Liver (tissue), 9 donors: ENCODE results near the gene GAB2. TPM values are rescaled to one million over a fixed set of nuclear protein-coding genes. Genes with fewer than 3 reads are reported as not detected.

Source experiments
- DNase-seq: peaks from one replicate; pipeline ENCODE4 v3.0.0-alpha.2; 2017; ENCODE audit warnings: low spot score
- H3K27ac ChIP-seq, 2 donors: one replicate each; pipeline ENCODE4 v1.7.0; 2013; ENCODE audit warnings: inconsistent platforms in 2 of 2, low read length in 2 of 2, control low read depth in 1 of 2, low read depth in 1 of 2, mild to moderate bottlenecking in 1 of 2
- H3K27me3 ChIP-seq, 4 donors: one replicate each; pipeline versions ENCODE4 v1.6.1 to v1.7.0; 2013; ENCODE audit warnings: low read length in 3 of 4, inconsistent platforms in 1 of 4, mild to moderate bottlenecking in 1 of 4, moderate library complexity in 1 of 4; ENCODE audit not compliant: control insufficient read depth in 4 of 4, insufficient read depth in 4 of 4
- H3K36me3 ChIP-seq, 4 donors: one replicate each; pipeline versions ENCODE4 v1.6.1 to v1.7.0; 2013; ENCODE audit warnings: low read length in 3 of 4, mild to moderate bottlenecking in 3 of 4, low read depth in 1 of 4, moderate library complexity in 1 of 4; ENCODE audit not compliant: control insufficient read depth in 4 of 4, insufficient read depth in 3 of 4
- H3K4me1 ChIP-seq, 4 donors: one replicate each; pipeline versions ENCODE4 v1.6.1 to v1.7.0; 2013; ENCODE audit warnings: low read length in 3 of 4, mild to moderate bottlenecking in 3 of 4, moderate library complexity in 1 of 4; ENCODE audit not compliant: control insufficient read depth in 4 of 4, insufficient read depth in 4 of 4
- H3K4me3 ChIP-seq, 3 donors: one replicate each; pipeline versions ENCODE4 v1.6.1 to v1.7.0; 2013; ENCODE audit warnings: low read length in 3 of 3, control low read depth in 1 of 3, low read depth in 1 of 3, mild to moderate bottlenecking in 1 of 3
- H3K9ac ChIP-seq, 2 donors: one replicate each; pipeline ENCODE4 v1.7.0; 2013; ENCODE audit warnings: low read length in 2 of 2, mild to moderate bottlenecking in 2 of 2, moderate library complexity in 2 of 2, control low read depth in 1 of 2, low read depth in 1 of 2
- H3K9me3 ChIP-seq, 4 donors: one replicate each; pipeline versions ENCODE4 v1.6.1 to v1.7.0; 2013; ENCODE audit warnings: low read length in 3 of 4; ENCODE audit not compliant: control insufficient read depth in 4 of 4
- EGR1 ChIP-seq, 2 donors: IDR thresholded peaks; 2 replicates each; pipeline ENCODE4 v1.6.1; 2016 to 2018; ENCODE audit warnings: antibody characterized with exemption in 2 of 2, low read depth in 2 of 2
- FOXA1 ChIP-seq: IDR thresholded peaks from 2 replicates; pipeline ENCODE4 v1.6.1; 2016; ENCODE audit warnings: antibody characterized with exemption
- FOXA2 ChIP-seq: IDR thresholded peaks from 2 replicates; pipeline ENCODE4 v1.6.1; 2016; ENCODE audit warnings: antibody characterized with exemption
- GABPA ChIP-seq, 2 donors: IDR thresholded peaks in 1 of 2; conservative IDR thresholded peaks in 1 of 2; 2 replicates each; pipeline ENCODE4 v1.6.1; 2016; ENCODE audit warnings: antibody characterized with exemption in 2 of 2, mild to moderate bottlenecking in 1 of 2, moderate library complexity in 1 of 2
- HNF4A ChIP-seq, 2 donors: conservative IDR thresholded peaks; 2 replicates each; pipeline ENCODE4 v1.6.1; 2016; ENCODE audit warnings: antibody characterized with exemption in 2 of 2, mild to moderate bottlenecking in 2 of 2
- HNF4G ChIP-seq: IDR thresholded peaks from 2 replicates; pipeline ENCODE4 v1.6.1; 2016; ENCODE audit warnings: antibody characterized with exemption
- JUND ChIP-seq, 2 donors: IDR thresholded peaks; 2 replicates each; pipeline ENCODE4 v1.6.1; 2016; ENCODE audit warnings: antibody characterized with exemption in 2 of 2
- NR2F2 ChIP-seq: IDR thresholded peaks from 2 replicates; pipeline ENCODE4 v1.6.1; 2016; ENCODE audit warnings: antibody characterized with exemption
- RAD21 ChIP-seq, 2 donors: IDR thresholded peaks; 2 replicates each; pipeline ENCODE4 v1.6.1; 2016; ENCODE audit warnings: antibody characterized with exemption in 2 of 2, mild to moderate bottlenecking in 2 of 2
- RXRA ChIP-seq, 2 donors: IDR thresholded peaks; 2 replicates each; pipeline ENCODE4 v1.6.1; 2017 to 2018; ENCODE audit warnings: antibody characterized with exemption in 2 of 2, mild to moderate bottlenecking in 1 of 2
- SP1 ChIP-seq: IDR thresholded peaks from 2 replicates; pipeline ENCODE4 v1.6.1; 2018; ENCODE audit warnings: antibody characterized with exemption, mild to moderate bottlenecking
- TAF1 ChIP-seq: conservative IDR thresholded peaks from 2 replicates; pipeline ENCODE4 v1.6.1; 2016; ENCODE audit warnings: antibody characterized with exemption, mild to moderate bottlenecking
- YY1 ChIP-seq: IDR thresholded peaks from 2 replicates; pipeline ENCODE4 v1.6.1; 2016; ENCODE audit warnings: antibody characterized with exemption, mild to moderate bottlenecking
- WGBS: extraction: QIAGEN DNeasy Blood & Tissue Kit; methylation state at CpG from one replicate; pipeline ENCODE4 v1.1.7; 2013; 5-methylcytosine and 5-hydroxymethylcytosine counted together
- polyA plus RNA-seq, 2 donors: library from polyadenylated mRNA; stranded (reverse) in 1 of 2; unstranded in 1 of 2; fragments of 200-250 nt in 1 of 2; fragments of >200 nt in 1 of 2; fragmentation: Nextera tagmentation in 1 of 2; extraction: Ambion mirVana in 1 of 2; gene quantifications; one replicate each; pipeline versions ENCODE4 v1.2.1 to v1.2.3, GENCODE V29; 2013 to 2015
- total RNA-seq, 2 donors: library from RNA; depleted of rRNA; stranded (reverse); fragments of >200 nt; gene quantifications; one replicate each; pipeline ENCODE4 v1.2.3, GENCODE V29; 2014
- TF ChIP-seq, protein P1 (sequence below): IDR thresholded peaks from 2 replicates; pipeline ENCODE4 v1.6.1; 2016; ENCODE audit warnings: antibody characterized with exemption
- TF ChIP-seq, protein P2 (sequence below): IDR thresholded peaks from 2 replicates; pipeline ENCODE4 v1.6.1; 2016; ENCODE audit warnings: antibody characterized with exemption
- TF ChIP-seq, protein P3 (sequence below): IDR thresholded peaks from 2 replicates; pipeline ENCODE4 v1.6.1; 2016; ENCODE audit warnings: antibody characterized with exemption, mild to moderate bottlenecking
- donor health status: healthy.
- donor health status: healthy.
- donor health status: healthy.
- donor health status: healthy.
- donor health status: healthy.

Gene GAB2
- total and polyA plus RNA-seq, 4 donors: 1.3 to 3.6 (median 2.5) TPM

DNA sequence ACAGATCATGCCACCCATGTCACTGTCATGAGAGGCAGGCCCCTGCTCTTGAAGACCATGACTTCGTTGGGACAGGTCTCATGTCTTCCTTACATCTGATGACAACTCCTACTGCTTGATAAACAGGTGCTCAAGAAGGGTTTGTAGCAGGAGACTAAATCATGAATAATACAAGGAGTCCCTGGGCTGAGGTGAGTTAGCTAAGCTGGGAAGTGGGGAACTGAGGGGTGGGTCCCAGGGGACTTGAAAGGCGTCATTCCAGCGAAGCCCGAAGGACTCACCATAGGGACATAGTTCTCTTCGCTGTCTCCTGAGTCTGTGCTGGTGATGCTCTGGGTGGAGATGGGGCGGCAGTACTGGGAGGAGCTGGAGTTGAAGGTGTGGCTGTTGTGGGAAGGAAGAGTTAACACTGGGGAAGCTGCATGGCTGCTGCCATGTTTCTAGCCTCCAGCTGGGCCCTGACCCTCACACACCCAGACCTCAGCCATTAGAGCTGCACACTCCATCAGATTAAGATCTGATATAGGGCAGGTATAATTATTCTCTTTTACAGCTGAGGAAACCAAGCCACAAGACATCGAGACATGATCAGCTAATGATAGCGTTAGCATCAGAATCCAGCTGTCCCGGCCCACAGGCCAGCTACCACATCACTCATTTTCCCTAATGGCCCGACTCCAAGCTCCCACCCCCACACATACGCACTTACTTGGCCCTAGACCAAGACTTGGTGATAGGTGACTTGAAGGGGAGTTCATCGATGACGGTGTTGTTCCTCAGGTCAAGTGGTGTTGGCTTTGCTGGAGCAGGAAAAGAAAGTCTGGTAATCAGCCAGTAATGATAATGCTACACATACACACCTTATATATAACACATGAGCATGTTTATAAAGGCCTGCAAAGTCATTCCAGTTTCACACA is 196.0 kb downstream of the GAB2 start:
- no peaks in the 10 kb centered on the region for H3K9me3 ChIP-seq
- no peak for DNase-seq
- WGBS: 90% methylated on average over 13 of the region's 13 CpGs
- H3K9ac ChIP-seq: no peak overlapping the region
- no peak overlapping the region for H3K27ac ChIP-seq
- no peaks in the 10 kb centered on the region for H3K4me1 ChIP-seq
- no peak overlapping the region for H3K4me3 ChIP-seq
- TF ChIP-seq SP1 (no peak), RXRA (IDR thresholded peaks at IDR 0.05) (no peak), NR2F2 (no peak), RAD21 (IDR thresholded peaks at IDR 0.05) (no peak), FOXA1 (no peak), TAF1 (no peak), YY1 (no peak), JUND (IDR thresholded peaks at IDR 0.05) (no peak), EGR1 (IDR thresholded peaks at IDR 0.05; ENCODE audit: low read depth in 2 of 2) (no peak), HNF4A (conservative IDR thresholded peaks at IDR 0.05) (no peak)
- TF ChIP-seq, protein P1, sequence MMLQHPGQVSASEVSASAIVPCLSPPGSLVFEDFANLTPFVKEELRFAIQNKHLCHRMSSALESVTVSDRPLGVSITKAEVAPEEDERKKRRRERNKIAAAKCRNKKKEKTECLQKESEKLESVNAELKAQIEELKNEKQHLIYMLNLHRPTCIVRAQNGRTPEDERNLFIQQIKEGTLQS: no peak
- TF ChIP-seq, protein P2, sequence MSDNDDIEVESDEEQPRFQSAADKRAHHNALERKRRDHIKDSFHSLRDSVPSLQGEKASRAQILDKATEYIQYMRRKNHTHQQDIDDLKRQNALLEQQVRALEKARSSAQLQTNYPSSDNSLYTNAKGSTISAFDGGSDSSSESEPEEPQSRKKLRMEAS: no peak
- no peaks in the 10 kb centered on the region for H3K27me3 ChIP-seq
- peaks cover 1 to 31% (median 11%) of the 10 kb centered on the region in 4 donors for H3K36me3 ChIP-seq

DNA sequence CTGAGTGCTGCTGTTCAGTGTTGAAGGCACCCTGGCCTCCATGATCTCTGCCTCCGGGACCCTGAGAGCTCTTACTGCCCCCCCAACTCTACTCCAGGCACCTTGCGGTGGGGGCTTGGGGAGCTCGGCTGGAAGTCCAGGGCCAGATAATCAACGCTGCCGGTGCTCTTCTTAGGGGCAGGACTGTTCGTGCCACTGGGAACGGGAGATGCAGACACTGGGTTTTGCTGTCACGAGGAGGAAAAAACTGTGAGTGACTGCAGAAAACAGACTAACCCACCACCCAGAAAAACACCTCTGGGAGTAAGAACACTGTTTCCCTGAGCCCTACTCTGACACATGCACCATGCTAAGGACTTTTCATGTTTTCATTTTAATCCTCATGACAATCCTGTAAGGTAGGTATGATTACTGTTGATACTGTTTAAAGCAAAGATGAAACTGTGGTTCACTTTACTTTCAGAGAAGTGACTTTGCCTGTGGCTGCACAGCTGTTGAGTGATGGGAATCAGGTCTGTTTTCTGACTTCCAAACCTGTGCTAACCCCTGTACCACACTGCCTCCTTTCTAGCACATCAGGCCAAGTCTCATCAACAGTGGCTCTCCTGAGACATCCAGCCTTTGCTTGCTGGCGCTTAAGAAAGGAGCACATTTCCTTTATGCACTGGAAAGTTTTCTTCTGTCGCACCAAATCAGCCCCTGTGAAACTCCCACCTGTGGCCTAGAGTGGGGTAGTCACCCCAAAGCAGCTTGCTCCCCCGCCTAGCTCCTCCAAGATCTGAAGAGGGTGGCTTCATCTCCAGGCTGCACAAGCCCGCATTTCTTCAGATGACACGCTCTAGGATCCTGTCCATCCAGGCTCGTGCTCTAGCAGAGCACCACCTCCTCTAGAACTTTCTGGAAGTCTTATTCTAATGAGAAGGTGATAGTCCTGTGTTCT is 197.1 kb downstream of the GAB2 start:
- 97% methylated on average over 14 of the region's 14 CpGs for WGBS
- DNase-seq: no peak
- H3K36me3 ChIP-seq: peaks cover 1 to 40% (median 10%) of the 10 kb centered on the region in 4 donors

More for the DNA sequence above, 197.1 kb downstream of the GAB2 start:
- TF ChIP-seq SP1 (no peak), GABPA (IDR thresholded peaks at IDR 0.05 in 1 of 2, conservative IDR thresholded peaks at IDR 0.05 in 1 of 2) (no peak), HNF4G (no peak), HNF4A (conservative IDR thresholded peaks at IDR 0.05) (no peak), JUND (IDR thresholded peaks at IDR 0.05) (no peak), FOXA2 (no peak)
- TF ChIP-seq, protein P3, sequence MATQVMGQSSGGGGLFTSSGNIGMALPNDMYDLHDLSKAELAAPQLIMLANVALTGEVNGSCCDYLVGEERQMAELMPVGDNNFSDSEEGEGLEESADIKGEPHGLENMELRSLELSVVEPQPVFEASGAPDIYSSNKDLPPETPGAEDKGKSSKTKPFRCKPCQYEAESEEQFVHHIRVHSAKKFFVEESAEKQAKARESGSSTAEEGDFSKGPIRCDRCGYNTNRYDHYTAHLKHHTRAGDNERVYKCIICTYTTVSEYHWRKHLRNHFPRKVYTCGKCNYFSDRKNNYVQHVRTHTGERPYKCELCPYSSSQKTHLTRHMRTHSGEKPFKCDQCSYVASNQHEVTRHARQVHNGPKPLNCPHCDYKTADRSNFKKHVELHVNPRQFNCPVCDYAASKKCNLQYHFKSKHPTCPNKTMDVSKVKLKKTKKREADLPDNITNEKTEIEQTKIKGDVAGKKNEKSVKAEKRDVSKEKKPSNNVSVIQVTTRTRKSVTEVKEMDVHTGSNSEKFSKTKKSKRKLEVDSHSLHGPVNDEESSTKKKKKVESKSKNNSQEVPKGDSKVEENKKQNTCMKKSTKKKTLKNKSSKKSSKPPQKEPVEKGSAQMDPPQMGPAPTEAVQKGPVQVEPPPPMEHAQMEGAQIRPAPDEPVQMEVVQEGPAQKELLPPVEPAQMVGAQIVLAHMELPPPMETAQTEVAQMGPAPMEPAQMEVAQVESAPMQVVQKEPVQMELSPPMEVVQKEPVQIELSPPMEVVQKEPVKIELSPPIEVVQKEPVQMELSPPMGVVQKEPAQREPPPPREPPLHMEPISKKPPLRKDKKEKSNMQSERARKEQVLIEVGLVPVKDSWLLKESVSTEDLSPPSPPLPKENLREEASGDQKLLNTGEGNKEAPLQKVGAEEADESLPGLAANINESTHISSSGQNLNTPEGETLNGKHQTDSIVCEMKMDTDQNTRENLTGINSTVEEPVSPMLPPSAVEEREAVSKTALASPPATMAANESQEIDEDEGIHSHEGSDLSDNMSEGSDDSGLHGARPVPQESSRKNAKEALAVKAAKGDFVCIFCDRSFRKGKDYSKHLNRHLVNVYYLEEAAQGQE: no peak
- Histone ChIP-seq H3K4me1 (no peaks in the 10 kb centered on the region), H3K9me3 (no peaks in the 10 kb centered on the region), H3K27me3 (no peaks in the 10 kb centered on the region), H3K4me3 (no peak overlapping the region), H3K27ac (no peak overlapping the region), H3K9ac (no peak overlapping the region)
